GM23248 (cell line): ENCODE measurements around the gene PAIP2.

Experiments used
- EZH2 ChIP-seq: fragments of 200-600 bp; sonication (generic); IDR thresholded peaks from 2 replicates; pipeline ENCODE4 v1.6.1; 2018; ENCODE audit warnings: antibody characterized with exemption, mild to moderate bottlenecking; ENCODE audit not compliant: insufficient read depth, poor library complexity, severe bottlenecking
- EZH2phosphoT487 ChIP-seq: fragments of 200-600 bp; sonication (generic); IDR thresholded peaks from 2 replicates; pipeline ENCODE4 v1.6.1; 2018; ENCODE audit warnings: antibody characterized with exemption, moderate library complexity, mild to moderate bottlenecking, low read depth; ENCODE audit not compliant: insufficient read depth

GRCh38 chr5:139383993-139384590 lies 42.4 kb downstream of the PAIP2 start:
- TF ChIP-seq EZH2 (no peak), EZH2phosphoT487 (no peak)
